Measurements from ENCODE around the gene MEOX1.
"Not testable (repeated sequence)": the region's sequence is repeated elsewhere in the genome, so short reads cannot be mapped to it uniquely, and the experiment has no call there.

The MEOX1 gene

DNA sequence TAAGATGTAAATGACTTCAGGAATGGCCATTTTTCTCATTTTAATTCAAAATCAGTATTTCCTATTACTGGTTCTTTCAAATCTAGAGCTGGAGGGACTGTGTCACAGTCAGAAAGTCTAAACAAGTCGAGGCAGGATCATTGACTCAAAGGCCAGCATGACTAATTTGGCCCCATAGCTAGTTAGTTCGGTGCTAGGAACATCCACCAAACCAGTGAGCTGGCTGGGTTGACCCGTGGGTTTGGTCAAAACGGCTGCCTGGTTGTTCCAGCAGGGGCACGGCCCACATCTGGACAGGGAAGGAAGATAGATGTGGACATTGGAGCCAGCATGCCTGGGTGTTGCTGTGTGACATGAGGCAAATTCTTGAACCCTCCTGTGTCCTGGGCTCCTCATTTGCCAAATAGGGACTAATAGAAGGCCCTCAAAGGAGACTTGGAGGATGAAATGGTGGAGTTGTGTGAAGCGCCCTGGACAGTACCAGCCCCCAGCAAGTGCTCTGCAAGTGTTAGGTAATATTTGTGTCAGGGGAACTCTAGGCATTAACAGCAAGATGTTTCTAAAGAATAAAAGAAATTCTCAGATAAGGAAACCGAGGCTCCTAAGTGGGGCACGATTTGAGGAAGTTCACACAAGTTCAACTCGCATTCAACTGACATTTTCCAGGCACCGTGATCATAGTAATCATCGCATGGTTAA lies 46.2 kb downstream of the MEOX1 start:
- DNase-seq: no peak

DNA sequence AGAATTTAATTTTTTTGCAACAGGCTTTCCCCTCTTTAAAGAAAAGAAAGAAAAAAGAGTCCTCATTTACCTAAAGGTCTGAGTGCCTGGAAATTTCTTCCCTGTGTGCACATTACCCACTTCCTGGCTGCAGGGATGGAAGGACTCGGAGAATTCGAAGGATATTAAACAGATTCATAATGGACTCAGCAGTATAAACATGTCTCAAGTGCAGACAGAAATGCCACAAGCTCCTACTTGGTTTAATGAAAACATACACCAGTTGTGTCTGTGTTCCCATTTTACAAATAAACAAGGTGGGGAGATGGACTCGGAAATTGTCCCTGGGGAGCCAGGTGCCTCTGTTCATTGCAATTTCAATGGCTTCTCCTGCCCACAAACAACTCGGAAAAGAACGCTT lies 47.2 kb downstream of the MEOX1 start:
- DNase-seq: no peak

DNA sequence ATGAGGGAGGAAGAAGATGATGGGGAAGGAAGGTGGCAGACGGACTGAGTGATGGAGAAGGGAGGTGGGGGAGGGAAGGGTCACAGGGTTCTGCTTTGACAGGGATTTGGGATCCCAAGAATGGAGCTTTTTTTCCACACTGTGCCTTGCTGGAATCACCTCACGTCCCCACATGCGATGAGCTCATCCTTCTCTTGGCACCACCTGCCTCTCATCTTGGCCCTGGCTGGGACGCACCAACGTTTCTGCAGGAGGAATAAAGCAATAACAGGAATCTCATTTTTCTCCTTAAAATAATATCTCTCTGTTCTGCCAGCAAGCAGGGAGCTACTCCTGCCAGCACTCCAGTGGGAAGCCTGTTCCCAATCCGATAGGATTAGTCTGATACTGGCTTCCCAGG lies 47.8 kb downstream of the MEOX1 start:
- DNase-seq: no peak

DNA sequence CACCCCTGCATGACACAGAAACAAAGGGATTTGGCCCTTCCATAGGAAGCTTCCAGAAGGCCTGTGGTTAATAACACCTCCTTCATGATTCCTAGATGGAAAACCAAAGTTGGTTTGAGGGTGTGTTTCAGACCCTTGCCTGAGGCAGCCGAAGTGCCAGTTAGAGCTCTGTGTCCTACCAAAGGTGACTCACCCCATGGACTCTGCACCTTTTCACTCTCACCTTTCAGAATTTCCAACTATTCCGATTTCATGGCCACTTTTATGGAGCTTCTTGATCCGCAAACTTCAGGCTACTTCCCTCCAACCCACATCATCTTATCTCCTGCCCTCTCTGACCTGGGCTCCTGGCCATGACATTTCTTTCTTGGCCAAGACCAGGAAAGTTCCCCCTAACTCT lies 49.2 kb downstream of the MEOX1 start:
- DNase-seq: no peak

DNA sequence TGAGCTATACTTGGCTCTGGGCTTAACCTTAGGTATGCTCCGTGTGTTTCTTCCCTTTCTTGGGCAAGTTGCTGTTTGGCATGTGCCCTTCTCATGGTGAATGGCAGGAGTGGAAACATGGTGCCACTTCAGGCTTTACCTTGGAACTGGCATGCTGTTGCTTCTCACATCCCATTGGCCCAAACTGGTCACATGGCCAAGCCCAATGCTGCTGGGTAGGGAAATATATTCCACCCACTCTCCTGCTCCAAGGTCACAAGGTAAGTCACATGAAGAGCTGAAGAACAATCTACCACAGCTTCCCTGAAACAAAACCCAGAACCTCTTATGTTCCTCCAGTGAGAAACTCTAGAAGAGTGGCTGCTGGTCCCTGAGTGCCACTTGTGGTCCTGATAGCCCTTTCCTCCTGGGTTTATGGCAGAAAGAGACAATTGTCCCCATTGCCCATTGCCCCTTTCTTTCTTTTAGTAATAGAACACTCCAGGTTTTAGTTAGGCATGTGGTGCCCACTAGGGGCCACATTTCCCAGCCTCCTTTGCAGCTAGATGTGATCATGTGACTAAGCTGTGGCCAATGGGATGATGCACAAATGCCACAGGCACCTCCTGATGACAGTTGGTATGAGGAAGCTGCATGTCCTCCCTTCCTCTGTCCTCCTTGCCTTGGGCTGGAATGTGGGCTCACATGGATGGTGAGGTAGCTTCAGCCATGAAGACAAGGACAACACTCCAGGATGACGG lies 50.3 kb downstream of the MEOX1 start:
- no peak for DNase-seq

DNA sequence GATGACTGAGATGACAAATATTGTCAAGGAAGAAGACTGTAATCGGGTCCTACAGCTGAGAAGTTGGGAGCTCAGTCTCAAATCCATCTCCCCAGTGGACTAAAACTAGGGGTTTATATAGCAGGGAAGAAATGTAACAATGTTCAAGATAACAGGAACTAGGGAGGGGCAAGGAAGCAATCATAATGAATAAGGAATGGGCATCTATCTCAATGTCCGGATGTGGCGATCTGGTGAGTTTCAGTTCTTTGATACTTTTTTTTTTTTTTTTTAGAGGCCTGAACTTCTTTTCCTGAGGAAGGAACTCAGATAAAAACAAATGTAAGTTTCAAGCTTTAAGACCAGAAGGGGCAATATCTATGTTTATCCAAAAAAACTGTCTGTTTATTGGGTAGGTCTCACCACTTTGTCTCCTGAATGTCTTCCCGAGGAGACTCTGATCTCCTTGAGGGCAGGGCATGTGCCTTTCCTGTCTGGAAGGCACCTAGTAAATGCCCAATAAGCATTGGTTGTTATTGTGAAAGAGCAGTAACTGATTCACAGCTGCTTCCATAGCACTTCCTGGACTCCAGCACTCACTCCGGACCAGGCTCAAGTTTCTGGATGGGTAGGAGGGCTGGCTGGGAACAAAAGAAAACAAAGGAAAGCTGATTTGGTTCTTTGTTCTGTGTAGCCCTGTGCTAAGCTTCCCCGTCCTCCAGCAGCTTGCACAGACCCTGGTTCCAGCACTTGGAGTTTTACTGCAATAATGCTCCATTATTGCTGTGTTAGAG lies 51.9 kb downstream of the MEOX1 start:
- DNase-seq: no peak

DNA sequence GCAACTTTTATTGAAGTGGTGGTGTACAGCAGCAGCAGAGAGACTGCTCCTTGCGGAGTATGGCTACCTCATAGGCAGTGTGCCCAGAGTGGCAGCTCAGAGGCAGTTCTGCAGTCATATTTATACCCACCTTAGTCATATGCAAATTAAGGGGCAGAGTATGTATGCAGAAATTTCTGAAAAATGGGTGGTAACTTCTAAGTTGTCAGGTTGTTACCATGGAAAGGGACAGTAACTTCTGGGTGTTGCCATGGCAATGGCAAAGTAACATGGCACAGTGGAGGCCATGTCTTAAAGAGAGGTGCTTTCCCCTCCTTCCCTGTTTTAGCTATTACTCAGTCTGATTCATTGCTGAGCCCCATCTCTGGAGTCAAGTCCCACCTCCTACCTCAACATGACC lies 53.4 kb downstream of the MEOX1 start:
- DNase-seq: no peak

DNA sequence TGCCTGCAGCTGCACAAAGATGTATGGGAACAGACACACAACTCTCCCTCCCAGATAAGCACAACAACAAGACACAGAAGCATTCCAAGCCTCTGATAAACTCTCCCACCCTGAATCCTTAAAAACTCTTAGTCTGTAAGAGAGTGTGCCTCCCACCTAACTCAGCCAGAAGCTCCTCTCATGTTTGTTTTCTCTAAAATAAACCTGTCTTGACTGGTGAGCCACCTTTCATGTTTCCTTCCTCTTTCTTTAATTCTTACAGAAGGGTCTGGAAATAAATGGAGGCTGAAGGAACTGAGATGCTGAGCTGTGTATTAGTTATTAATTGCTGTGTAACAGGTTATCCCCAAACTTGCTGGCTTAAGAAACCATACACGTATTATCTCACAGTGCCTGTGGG lies 57.2 kb downstream of the MEOX1 start:
- no peak for DNase-seq

DNA sequence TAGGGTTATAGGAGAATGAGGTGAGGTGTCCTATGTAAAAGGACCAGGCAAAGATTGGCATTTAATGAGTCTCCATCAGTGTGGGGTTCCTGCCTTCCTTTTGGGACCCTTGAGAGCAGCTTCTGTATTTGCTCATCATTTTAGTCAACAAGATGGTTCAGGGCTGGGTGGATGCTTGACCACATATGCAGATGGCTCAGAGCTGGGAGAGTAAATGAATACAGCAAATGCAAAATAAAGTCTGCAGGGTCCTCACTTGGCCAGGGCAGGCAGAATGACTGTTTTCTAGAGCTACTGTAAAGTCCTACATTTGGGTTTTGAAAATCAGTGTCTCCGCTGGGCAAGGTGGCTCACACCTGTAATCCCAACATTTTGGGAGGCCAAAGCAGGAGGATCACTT lies 58.4 kb downstream of the MEOX1 start:
- DNase-seq: no peak

DNA sequence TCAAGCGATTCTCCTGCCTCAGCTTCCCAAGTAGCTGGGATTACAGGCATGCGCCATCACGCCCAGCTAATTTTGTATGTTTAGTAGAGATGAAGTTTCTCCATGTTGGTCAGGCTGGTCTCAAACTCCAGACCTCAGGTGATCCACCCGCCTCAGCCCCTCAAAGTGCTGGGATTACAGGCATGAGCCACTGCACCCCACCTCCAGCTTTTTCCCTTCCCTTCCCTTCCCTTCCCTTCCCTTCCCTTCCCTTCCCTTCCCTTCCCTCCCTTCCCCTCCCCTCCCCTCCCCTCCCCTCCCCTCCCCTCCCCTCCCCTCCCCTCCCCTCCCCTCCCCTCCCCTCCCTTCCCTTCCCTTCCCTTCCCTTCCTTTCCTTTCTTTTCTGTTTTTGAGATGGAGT lies 59.2 kb downstream of the MEOX1 start:
- not testable (repeated sequence) for DNase-seq

DNA sequence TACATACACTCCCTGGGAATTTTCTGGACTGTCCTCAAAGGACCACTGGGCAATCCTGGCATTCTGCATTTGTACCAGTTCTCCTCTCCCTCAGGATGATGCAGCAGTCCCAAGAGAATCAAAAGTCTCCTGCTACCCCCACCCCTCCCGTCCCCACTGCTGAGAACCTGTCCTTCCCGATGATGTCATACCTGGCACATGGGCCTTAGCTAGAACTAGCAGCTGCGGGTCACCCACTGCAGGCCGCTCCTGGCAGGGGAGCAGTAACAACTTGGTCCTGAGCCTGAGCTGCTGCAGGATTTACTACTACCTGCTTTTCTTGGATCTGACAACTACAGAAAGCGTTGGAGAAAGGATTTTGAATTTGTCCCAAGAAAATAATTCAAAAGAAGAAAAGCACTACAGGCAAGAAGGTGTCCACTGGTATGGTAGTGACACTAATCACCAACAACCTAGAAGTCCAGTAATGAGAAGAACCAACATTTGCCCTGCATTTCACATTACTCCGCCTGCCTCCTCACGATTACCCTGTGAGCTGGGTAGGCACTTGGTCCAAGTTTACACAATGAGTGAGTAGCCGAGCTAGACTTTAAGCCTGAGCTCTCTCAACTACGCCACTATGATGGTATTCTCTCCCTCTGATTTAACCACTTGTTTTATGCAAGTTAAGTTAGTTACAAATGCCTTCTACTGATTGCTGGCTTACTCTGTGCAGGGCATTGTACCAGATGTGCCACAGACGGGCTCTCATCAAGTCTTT lies 60.3 kb downstream of the MEOX1 start:
- DNase-seq: no peak

DNA sequence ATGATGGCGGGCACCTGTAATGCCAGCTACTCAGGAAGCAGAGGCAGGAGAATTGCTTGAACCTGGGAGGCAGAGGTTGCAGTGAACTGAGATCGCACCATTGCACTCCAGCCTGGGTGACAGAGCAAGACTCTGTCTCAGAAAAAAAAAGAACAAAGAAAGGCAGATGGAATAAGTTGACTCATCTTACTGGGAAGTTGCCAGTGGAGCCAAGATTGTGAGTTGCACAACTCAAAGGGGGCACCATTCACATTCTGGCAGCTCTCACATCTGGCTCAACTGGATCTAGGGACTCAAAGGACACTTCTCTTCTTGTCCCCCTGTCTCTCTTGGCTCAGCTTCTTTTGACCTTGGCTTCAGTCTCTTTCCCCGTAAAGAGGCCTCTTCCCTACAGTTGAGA lies 61.9 kb downstream of the MEOX1 start:
- DNase-seq: no peak

DNA sequence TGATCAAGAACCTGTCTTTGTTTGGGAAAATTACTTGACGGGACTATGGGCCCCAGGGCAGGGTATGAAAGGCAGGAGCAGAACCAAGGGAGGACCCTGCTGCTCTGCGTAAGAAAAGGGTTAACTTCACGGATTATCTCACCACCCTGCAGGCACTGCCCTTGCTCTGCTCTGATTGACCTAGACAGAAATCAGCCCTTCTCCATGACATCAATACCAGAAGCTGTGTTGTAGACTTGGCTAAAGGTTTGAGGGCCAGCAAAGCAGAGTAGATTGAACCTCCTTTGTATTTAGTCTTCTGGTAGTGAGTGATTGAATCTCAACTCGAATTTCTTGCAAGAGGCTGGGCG lies 62.7 kb downstream of the MEOX1 start:
- no peak for DNase-seq

DNA sequence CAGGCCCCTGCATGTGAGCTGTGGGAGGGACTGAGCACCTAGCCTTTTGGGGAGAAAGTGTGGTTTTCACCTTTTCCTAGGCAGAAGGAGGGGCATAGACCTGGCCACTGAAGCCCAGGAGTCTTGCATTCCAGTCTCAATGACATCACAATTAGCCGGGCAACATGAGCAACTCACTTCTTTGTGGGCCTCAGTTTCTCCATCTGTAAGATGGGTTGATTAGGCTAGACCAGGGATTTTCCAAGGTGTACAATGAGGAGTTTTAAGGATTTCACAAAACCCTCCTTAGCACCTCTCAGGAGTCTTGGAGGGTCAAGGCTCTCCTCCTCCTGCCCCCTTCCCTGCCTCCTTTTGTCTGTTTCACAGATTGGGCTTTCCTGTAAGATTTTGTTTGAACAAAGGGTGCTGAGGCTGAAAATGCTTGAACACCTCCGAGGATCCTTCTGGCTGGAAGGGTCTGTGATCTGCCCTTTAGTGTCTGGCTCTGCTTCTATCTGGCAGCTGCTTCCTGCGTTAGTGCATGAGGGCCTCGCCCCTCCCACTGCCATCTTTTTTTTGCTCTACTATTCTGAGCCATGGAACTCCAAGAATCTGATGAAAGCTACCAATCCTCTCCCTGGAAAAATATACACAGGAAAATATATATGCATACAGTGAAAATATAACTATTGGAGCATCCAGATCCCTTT lies 63.2 kb downstream of the MEOX1 start:
- no peak for DNase-seq

DNA sequence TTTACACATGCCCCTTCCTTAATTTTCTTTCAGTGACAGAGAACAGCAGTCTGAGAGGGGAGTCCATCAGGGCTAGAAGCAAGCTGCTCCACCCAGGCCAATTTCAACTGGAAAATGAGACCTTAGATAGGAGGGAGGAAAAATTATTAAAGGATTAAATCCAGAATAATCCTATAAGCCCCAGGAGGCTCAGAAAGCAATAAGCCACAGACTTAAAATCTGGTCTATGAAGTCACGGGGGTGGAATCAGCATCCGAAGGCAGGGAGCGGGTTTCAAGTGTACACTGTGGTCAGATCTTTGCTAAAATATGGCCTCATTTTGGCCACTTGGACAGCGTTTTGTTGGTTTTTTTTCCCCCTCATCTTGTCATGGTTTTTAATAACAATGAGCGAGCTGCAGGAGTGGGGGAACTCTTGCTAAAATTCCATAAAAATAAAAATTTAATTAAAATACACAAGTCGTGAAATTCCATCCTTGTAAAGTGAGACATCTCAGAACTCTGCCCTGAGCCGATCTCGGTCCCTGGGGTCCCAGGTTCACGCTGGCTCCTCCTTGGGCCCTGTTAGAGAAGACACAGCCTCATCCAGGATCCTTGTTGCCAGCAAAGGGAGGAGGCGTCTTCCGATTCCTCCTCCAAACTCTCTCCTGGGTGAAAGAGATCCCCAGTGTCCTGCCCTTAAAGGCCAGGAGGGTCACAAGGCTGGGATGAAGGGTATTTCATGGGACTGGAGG lies 63.9 kb downstream of the MEOX1 start:
- DNase-seq: no peak

DNA sequence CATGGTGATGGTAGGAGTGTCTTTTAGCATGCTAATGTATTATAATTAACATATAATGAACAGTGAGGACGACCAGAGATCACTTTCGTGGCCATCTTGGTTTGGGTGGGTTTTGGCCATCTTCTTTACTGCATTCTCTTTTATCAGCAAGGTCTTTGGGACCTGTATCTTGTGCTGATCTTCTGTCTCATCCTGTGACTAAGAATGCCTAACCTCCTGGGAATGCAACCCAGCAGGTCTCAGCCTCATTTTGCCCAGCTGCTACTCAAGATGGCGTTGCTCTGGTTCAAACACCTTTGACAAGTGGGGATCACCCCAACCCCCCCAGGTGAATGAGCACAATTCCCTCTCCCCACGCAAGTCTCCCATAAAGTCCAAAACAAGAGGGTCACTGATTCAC lies 66.3 kb downstream of the MEOX1 start:
- no peak for DNase-seq

DNA sequence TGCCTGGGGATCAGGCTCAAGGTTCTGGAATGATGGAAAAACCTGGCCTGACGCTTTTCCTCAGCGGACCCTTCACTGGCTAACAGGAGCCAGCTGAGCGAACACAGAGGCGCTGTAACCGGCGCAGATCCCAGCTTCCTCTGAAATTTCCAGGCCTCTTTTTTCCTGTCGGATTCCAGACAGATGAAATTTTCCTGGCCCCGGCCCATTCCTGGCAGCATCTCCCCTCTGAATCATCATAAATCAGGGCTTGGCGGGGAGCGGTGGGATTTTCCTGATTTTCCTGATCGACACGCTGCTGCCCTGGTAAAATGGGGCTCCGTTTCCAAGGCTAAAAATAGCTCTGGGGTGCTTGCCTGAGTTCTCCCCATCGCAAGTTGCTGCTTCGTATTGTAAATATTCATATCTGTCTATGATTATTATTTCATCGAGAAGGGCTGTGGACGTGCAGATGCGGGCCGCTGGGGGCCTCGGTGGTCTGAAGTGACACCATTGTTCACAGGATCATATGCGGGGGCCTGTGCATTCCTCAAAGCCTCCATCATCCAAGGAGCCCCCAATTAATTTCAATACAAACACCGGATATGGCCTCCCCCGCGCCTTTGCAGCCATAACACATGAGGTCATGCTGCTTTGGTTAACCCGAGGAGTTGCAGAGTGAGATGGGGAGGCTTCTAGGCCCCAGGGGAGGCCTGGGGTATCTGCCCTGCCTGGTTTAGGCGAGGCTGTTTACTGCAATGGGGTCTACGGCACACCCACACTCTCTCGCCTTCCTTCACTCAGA lies 69.8 kb downstream of the MEOX1 start:
- DNase-seq: no peak

DNA sequence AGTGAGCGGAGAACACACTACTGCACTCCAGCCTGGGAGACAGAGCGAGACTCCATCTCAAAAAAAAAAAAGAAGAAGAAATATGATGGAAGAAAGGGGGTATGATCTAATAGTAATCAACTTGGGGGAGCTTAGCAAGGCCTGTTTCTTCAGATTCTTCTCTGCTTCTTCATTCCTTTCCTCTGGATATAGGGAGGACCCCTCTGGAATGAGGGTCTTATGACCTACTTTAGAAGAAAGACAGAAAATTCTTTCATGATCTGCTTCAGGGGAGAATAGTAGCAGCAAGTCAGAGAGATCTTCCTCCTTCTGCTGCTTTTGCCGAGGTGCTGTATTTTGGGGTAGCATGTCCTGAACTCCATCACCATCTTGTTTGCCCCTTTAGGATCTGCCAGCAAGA lies 70.7 kb downstream of the MEOX1 start:
- DNase-seq: no peak
